Activated gamma-delta T cell treated with Interleukin-2 at 50 U/mL for 16 hours (primary cell): Measurements from ENCODE around the gene TET3.
"Not testable (repeated sequence)": the region's sequence is repeated elsewhere in the genome, so short reads cannot be mapped to it uniquely, and the experiment has no call there.

Experiments
- DNase-seq: peaks from one replicate; pipeline ENCODE4 v3.0.0-alpha.2; 2020

Gene TET3

DNA sequence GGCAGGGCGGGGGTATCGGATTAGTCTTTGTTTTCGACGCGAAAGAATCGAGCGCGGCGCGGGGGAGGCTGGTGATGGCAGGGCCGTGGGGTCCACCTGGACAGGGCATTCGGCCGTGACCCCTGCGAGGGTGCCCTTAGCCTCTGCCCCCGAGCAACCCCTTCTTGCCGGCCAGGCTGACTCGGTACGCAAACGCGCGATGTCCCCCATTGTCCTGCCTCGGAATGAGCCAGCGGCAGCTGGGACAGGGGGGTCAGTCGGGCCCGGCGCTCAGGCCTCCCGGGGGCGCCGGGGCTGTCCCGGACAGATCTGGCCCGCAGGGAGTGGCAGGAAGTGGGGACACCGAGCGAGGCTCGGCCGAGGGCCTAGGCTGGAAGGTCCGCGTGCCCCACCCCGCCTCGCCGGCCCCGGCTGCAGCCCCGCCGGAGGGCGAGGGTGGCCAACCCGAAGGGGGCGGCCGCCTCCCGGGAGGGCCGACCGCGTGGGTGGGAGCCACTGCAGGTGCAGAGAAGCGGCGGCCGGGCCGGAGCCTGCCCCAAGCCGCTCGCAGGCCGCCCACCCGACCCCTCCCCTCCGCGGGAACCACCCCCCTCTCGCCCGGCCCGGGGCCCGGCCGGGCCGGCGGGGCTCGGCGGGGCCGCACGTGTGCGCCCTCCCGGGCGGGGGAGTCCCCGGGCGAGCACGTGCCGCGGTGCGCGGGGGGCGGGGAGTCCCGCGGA, at the start of gene TET3:
Gene TET3, plus strand, starts transcription at position 708 of the 719 bp plus-strand sequence. CDS start 1,494 bp downstream, outside the sequence.
- DNase-seq, result peak; percentile 11

DNA sequence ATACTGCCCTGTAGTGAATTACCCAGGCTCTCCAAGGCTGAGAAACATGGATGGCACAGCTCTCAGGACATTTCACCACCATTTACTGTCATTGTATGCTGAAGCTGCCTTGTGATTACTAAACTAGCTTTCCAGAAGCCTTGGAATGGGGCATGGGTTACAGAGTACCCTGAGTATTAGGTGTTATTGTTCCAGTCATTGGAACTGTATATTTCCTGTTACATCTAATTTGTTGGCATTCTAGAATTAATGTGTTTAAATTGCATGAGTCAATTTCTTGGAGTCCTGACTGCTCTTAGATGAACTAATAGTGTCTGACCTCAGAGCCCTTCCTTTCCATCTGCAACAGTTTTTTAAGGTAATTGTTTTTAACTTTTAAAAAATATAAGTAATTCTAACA, 49.1 kb upstream of the TET3 start:
- no peak for DNase-seq

- DNase-seq, result no peak
Observed at GRCh38 chr2:73937103-73937885, 47.4 kb upstream of the TET3 start.

DNA sequence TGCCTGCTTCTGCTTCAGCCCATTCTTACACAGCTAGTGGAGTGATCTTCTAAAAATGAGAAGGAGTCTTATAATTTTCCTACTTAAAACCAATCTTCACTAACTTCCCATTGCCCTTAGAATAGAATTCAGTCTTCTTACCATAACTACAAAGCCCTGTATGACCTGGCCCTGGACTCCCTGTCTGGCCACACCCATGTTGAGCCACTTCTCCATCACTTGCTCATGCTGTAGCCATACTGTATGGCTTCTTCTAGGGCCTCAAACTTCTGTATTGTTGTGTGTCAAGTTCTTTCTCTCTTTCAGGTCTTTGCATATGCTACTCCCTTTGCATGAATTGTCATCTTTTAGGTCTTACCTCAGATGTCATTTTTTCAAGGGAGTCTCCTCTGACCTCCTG, 46.8 kb upstream of the TET3 start:
- DNase-seq, result no peak

DNA sequence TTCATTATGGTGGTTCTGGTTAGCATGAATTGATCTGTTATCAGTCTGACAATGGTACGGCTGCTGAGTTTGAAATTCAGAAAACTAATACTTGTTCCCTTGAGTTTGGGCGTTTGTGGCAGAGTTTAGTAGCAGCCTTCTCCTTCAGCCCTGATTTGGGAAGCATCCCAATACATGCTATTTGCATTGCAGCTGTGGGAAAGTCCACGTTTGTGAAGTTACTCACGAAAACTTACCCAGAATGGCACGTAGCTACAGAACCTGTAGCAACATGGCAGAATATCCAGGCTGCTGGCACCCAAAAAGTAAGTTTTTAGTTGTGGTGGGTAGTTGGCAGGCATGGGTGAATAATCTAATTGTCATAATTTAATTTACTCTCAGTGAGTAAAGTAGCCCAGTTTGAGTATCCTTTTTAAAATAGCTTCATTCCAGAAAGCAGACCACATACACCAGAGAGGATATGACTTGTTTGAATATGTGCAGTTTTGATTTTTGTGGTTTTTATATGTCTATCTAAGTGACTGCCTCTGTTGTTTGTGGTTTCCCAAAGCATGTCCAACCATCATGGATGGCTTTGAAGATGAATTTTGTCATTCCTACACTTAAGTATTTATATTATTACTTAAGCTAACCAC, 45.9 kb upstream of the TET3 start:
- DNase-seq, result no peak

GRCh38 chr2:73939419-73939818, 45.3 kb upstream of the TET3 start:
- no peak for DNase-seq

GRCh38 chr2:73940066-73940465, 44.6 kb upstream of the TET3 start:
- DNase-seq, result not testable (repeated sequence)

- DNase-seq, result no peak
Observed at GRCh38 chr2:73942664-73943063, 42.0 kb upstream of the TET3 start.

GRCh38 chr2:73944714-73945113, 40.0 kb upstream of the TET3 start:
- DNase-seq, result no peak

- DNase-seq, result no peak
Observed at GRCh38 chr2:73946215-73946614, 38.5 kb upstream of the TET3 start.

DNA sequence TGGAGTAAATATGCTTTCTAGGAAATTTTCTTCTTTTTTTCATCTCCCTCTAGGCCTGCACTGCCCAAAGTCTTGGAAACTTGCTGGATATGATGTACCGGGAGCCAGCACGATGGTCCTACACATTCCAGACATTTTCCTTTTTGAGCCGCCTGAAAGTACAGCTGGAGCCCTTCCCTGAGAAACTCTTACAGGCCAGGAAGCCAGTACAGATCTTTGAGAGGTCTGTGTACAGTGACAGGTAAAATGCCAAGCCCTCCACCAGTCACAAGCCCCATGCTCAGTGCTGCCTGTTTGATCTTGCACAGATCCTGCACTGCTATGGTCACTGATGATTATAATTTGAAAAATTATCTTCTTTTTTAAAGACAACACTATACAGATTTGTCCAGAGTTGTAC, 38.0 kb upstream of the TET3 start:
- DNase-seq, result no peak

GRCh38 chr2:73947412-73948018, 37.2 kb upstream of the TET3 start:
- DNase-seq, result no peak

DNA sequence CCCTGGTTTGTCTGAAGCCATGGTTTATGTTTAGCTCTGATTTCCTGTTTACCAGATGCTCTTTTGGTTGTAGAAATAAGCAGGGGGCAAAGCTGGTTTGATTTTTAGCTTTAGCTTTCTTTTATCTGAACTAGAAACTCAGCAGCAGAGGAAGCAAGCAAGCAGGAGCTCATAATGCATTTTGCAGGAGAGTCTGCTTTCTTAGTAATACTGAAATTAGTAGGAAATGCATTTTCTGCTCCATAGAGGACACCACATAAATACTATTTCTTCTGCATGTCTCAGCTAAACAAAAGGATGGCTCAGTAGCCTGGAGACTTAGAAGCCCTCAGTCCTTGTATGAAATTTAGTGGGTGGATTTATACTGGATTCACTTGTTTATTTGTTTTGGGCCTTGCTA, 34.9 kb upstream of the TET3 start:
- DNase-seq, result no peak

- no peak for DNase-seq
Observed at GRCh38 chr2:73952499-73953446, 31.9 kb upstream of the TET3 start.

DNA sequence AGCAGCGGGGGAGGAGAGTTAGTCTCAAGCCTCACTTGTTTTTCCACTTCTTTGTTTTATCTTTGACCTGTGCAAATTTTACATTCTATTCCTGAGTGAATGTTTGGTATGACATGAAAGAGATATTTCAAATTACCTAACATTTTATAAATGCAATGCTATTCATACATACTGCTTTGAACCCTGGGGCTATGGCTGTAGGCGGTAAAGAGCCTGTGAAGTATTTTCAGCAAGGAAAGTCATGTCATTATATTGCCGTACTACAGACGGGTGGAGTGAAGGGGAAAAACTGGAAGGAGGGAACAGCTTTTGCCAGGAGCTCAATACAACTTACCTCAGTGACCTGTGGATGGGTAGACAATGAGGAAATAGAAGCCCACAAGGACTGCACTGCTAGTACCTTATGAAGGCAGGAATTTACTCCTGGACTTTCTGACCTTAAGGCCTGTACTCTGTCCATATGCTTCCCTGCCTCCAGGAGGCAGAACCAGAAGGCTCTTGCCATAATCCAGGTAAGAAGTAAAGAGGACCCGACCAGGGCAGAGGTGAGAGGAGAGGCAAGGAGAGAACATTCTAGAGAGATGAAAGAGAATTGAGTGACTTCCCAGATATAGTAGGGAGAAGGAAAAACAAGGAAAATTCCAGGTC, 28.4 kb upstream of the TET3 start:
- no peak for DNase-seq

- no peak for DNase-seq
Observed at GRCh38 chr2:73961274-73961673, 23.4 kb upstream of the TET3 start.

- no peak for DNase-seq
Observed at GRCh38 chr2:73961823-73962615, 22.7 kb upstream of the TET3 start.

GRCh38 chr2:73962798-73963197, 21.9 kb upstream of the TET3 start:
- no peak for DNase-seq

- DNase-seq, result no peak
Observed at GRCh38 chr2:73963385-73964120, 21.2 kb upstream of the TET3 start.

DNA sequence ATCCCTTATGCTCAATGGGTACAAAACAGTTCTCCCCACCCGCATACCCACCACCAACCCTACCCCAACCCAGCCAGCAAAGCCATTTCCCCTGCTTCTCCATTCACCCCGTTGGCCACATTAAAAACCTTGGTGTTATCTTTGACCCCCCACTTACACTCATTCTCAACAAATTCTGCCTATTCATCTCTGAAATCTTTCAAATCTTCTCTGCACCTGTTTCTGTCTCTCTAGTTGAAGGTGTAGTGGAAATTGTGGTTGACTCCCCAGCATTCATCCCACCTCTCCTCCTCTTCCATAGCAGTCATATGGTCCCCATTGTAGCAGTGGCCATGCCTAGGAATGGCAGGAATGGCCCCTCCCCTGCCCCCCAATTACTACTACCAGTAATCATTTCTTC, 20.5 kb upstream of the TET3 start:
- no peak for DNase-seq
